Suprapubic skin (tissue), 4 donors: ENCODE measurements around the gene EMD. TPM values are rescaled to one million over a fixed set of nuclear protein-coding genes. Genes with fewer than 3 reads are reported as not detected.

Source experiments
- DNase-seq, 2 donors: peaks; one replicate each; pipeline ENCODE4 v3.0.0-alpha.2; 2019; ENCODE audit warnings: low spot score in 2 of 2
- H3K27ac ChIP-seq: fragments of 200-600 bp; sonication (generic); one replicate; pipeline ENCODE4 v1.5.1; 2019
- H3K27me3 ChIP-seq: fragments of 200-600 bp; sonication (generic); one replicate; pipeline ENCODE4 v1.5.1; 2019
- H3K36me3 ChIP-seq: fragments of 200-600 bp; sonication (generic); one replicate; pipeline ENCODE4 v1.5.1; 2019
- H3K4me1 ChIP-seq: fragments of 200-600 bp; sonication (generic); one replicate; pipeline ENCODE4 v1.5.1; 2019
- H3K4me3 ChIP-seq: fragments of 200-600 bp; sonication (generic); one replicate; pipeline ENCODE4 v1.5.1; 2019; ENCODE audit warnings: mild to moderate bottlenecking
- H3K9me3 ChIP-seq: fragments of 200-600 bp; sonication (generic); one replicate; pipeline ENCODE4 v1.5.1; 2019
- CTCF ChIP-seq, 2 donors: fragments of 200-600 bp in 1 of 2; fragments of 450-650 bp in 1 of 2; sonication (generic) in 1 of 2; IDR thresholded peaks; one replicate each; pipeline ENCODE4 v1.5.1; 2016 to 2019; ENCODE audit warnings: antibody characterized with exemption in 2 of 2, mild to moderate bottlenecking in 1 of 2, moderate library complexity in 1 of 2
- EP300 ChIP-seq: sonication (generic); formaldehyde crosslinking; IDR thresholded peaks from one replicate; pipeline ENCODE4 v1.6.1; 2017; ENCODE audit warnings: antibody characterized with exemption
- POLR2A ChIP-seq, 2 donors: fragments of 450-650 bp; IDR thresholded peaks; one replicate each; pipeline ENCODE4 v1.6.1; 2017; ENCODE audit warnings: antibody characterized with exemption in 2 of 2, mild to moderate bottlenecking in 2 of 2, moderate library complexity in 2 of 2
- POLR2AphosphoS5 ChIP-seq, 3 donors: sonication (generic); formaldehyde crosslinking; IDR thresholded peaks; one replicate each; pipeline ENCODE4 v1.6.1; 2017; ENCODE audit warnings: antibody characterized with exemption in 3 of 3
- WGBS: methylation state at CpG from one replicate; pipeline ENCODE4 v1.1.5; 2018; 5-methylcytosine and 5-hydroxymethylcytosine counted together
- total RNA-seq, 4 donors: library from RNA; depleted of rRNA; stranded (reverse); fragments of >200 nt; gene quantifications; one replicate each; pipeline ENCODE4 v1.1.0, GENCODE V29; 2016

Gene EMD
- total RNA-seq, 4 donors from 2014 or later = 34.4 to 57.0 (median 53.0) TPM

GRCh38 chrX:154351183-154352011 lies 27.7 kb upstream of the EMD start:
- no peak overlapping the region for H3K4me3 ChIP-seq
- no peak for DNase-seq
- TF ChIP-seq POLR2A (IDR thresholded peaks at IDR 0.05) (no peak), POLR2AphosphoS5 (IDR thresholded peaks at IDR 0.05) (no peak), EP300 (no peak), CTCF (IDR thresholded peaks at IDR 0.05) (no peak)
- H3K27ac ChIP-seq = peak overlapping the region; percentile 11
- H3K9me3 ChIP-seq = no peaks in the 10 kb centered on the region
- H3K36me3 ChIP-seq = peaks cover 80% of the 10 kb centered on the region
- 78% methylated on average over 21 of the region's 30 CpGs for whole genome bisulfite sequencing
- peaks cover 7% of the 10 kb centered on the region for H3K4me1 ChIP-seq
- H3K27me3 ChIP-seq = no peaks in the 10 kb centered on the region

GRCh38 chrX:154352012-154352401 lies 27.1 kb upstream of the EMD start:
- Histone ChIP-seq H3K27ac (peak overlapping the region; percentile 11), H3K36me3 (peaks cover 86% of the 10 kb centered on the region)
- TF ChIP-seq POLR2AphosphoS5 (IDR thresholded peaks at IDR 0.05) (no peak), CTCF (IDR thresholded peaks at IDR 0.05) (no peak), POLR2A (IDR thresholded peaks at IDR 0.05) (no peak), EP300 (no peak)

GRCh38 chrX:154352466-154352865 lies 26.6 kb upstream of the EMD start:
- TF ChIP-seq EP300 (no peak), CTCF (IDR thresholded peaks at IDR 0.05) (no peak), POLR2AphosphoS5 (IDR thresholded peaks at IDR 0.05) (no peak), POLR2A (IDR thresholded peaks at IDR 0.05) (no peak)
- WGBS = 93% methylated on average over 5 of the region's 13 CpGs
- Histone ChIP-seq H3K9me3 (no peaks in the 10 kb centered on the region), H3K27ac (no peak overlapping the region), H3K27me3 (no peaks in the 10 kb centered on the region), H3K36me3 (peaks cover 91% of the 10 kb centered on the region), H3K4me1 (peaks cover 7% of the 10 kb centered on the region), H3K4me3 (no peak overlapping the region)
- no peak for DNase-seq

More at GRCh38 chrX:154352012-154352401, 27.1 kb upstream of the EMD start:
- Histone ChIP-seq H3K9me3 (no peaks in the 10 kb centered on the region), H3K4me1 (peaks cover 7% of the 10 kb centered on the region), H3K27me3 (no peaks in the 10 kb centered on the region), H3K4me3 (no peak overlapping the region)
- 80% methylated on average over 1 of the region's 14 CpGs for WGBS
- no peak for DNase-seq

GRCh38 chrX:154353172-154353843 lies 25.8 kb upstream of the EMD start:
- Histone ChIP-seq H3K36me3 (peaks cover 99% of the 10 kb centered on the region), H3K4me3 (no peak overlapping the region), H3K4me1 (peaks cover 7% of the 10 kb centered on the region), H3K27ac (no peak overlapping the region), H3K9me3 (no peaks in the 10 kb centered on the region), H3K27me3 (no peaks in the 10 kb centered on the region)
- no peak for DNase-seq
- 93% methylated on average over 8 of the region's 24 CpGs for WGBS
- no peak for TF ChIP-seq POLR2AphosphoS5 (IDR thresholded peaks at IDR 0.05)
- no peak for TF ChIP-seq EP300
- no peak for TF ChIP-seq POLR2A (IDR thresholded peaks at IDR 0.05)
- TF ChIP-seq CTCF (IDR thresholded peaks at IDR 0.05) = no peak

GRCh38 chrX:154354013-154354412 lies 25.1 kb upstream of the EMD start:
- Histone ChIP-seq H3K27me3 (no peaks in the 10 kb centered on the region), H3K9me3 (no peaks in the 10 kb centered on the region), H3K27ac (no peak overlapping the region), H3K4me3 (no peak overlapping the region), H3K4me1 (peaks cover 7% of the 10 kb centered on the region), H3K36me3 (peaks cover 100% of the 10 kb centered on the region)
- 81% methylated on average over 2 of the region's 14 CpGs for WGBS
- TF ChIP-seq POLR2AphosphoS5 (IDR thresholded peaks at IDR 0.05) (no peak), CTCF (IDR thresholded peaks at IDR 0.05) (no peak), POLR2A (IDR thresholded peaks at IDR 0.05) (no peak), EP300 (no peak)
- no peak for DNase-seq
